IPS DF 19.7 (cell line): Measurements from ENCODE around the gene DCAKD.

ENCODE experiments used
- DNase-seq: peaks from one replicate; pipeline ENCODE4 v3.0.0-alpha.2; 2013; ENCODE audit warnings: low read depth, low spot score

The DCAKD gene

DNA sequence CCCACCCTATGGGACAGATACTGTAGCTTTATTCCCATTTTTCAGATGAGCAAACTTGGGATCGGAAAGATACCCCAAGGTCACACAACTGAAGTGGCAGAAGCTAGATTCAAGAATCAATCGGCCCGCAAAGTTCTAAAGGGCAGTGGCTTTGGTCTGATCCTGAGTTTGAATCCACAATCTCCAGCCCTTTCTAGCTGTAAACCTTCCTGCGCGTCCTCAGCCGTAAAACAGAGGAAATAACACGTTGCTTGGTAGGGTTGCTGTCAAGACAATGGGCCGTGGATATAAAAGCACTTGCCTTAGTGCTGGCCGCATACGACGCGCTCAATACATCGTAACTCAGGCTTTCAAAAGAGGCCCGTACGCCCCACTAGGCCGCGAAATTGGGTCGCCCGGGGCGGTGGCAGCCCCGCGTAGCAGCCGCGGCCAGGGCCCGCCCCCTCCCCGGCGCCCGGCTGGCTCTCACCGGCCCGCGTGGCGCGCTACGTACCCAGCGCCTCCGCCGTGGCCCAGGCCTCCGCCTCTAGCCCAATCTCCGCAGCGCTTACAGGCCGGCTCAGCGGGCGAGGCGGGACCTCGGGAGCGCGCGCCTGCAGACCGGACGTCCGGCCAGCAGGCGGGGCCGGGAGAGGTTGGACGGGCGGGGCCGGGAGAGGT, at the start of gene DCAKD:
Gene DCAKD, minus strand, starts transcription at position 573 of the 660 bp plus-strand sequence. CDS start 16,747 bp downstream, outside the sequence.
- peak; percentile 64 for DNase-seq

GRCh38 chr17:45098869-45099616, 47.6 kb upstream of the DCAKD start:
- peak; percentile 54 for DNase-seq

- no peak for DNase-seq
Measured at GRCh38 chr17:45098081-45098868, 46.8 kb upstream of the DCAKD start.

DNA sequence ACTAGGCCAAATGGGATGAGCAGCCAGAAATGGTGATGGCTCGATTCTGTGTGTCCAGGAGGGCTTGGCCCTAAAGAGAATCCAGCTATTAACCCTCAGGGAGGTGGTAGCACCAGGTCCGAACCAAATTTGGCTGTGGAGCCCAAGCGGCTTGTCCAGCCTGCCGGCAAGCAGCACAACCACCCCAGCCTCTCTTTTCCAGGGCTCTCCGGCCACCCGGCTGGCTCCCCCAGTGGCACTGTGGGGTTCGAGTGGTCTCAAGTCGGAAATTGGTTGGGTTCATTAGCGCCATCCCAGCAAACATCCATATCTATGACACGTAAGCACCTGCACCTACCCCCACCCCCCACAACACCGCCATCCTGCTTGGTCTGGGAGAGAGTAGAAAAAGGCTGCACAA, 45.5 kb upstream of the DCAKD start:
- no peak for DNase-seq

GRCh38 chr17:45096141-45096540, 44.7 kb upstream of the DCAKD start:
- DNase-seq, result no peak

GRCh38 chr17:45093444-45094110, 42.1 kb upstream of the DCAKD start:
- no peak for DNase-seq

GRCh38 chr17:45092911-45093430, 41.5 kb upstream of the DCAKD start:
- no peak for DNase-seq

DNA sequence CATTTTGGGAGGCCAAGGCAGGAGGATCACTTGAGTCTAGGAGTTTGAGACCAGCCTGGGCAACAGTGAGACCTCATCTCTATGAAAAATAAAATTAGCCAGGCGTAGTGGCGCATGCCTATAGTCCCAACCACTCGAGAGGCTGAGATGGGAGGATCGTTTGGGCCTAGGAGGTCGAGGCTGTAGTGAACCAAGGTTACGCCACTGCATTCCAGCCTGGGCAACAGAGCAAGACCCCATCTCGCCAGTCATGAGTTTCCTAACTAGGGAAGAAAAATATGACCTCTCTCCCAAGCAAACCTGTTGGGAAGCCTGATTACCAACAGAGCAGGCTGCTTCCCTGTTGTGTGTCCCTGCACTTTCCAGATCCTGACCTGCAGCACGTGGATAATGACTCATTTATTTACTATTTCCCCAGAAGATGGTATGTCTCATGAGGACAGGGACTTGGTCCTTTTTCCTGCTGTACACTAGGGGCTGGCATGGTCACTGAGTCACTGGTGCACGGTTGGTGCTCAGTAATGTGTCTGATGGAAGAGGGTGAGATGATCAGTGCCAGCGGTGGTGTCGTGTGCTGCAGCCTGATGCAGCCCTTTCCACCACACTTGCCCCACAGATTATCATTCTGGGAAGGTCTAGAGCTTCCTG, 40.5 kb upstream of the DCAKD start:
- no peak for DNase-seq

GRCh38 chr17:45090711-45091110, 39.3 kb upstream of the DCAKD start:
- peak; percentile 38 for DNase-seq

DNA sequence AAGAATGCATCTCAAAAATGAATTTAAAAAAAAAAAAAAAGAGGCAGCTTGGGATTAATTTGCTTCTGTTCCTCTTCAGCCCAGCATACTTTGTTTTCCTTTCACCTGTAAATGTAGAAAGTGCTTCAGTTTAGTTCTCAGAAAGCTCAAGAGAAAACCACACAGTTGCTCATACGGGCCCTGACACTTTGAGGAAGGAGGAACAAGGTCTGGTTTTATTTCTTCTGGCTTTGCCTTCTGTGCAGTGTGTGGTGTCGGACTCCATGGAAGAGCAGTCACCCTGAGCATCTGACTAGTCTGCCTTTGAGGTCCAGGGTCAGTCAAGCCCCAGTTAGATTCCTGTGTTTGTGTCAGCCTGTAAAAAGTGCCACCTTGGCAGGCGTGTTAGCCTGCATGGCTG, 37.3 kb upstream of the DCAKD start:
- no peak for DNase-seq

DNA sequence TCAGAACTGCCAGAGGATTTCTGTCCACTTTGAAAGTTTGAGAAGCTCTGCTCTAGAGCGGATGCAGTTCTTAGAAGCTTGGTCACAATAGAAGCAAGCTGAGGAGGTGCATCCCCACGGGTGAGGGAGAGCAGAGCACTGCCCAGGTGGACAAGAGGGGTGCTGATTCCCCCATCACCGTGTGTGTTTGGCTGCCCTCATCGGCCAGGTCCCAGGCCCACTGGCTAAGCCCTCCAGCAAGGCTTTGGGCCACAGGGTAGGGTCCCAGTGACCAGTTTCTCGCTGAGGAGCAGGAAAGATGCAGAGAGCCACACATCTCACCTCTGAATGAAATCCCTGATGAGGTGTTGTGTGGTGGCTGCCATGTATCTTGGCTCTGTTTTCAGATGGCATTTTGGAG, 36.5 kb upstream of the DCAKD start:
- no peak for DNase-seq

- no peak for DNase-seq
Measured at GRCh38 chr17:45087504-45087975, 36.1 kb upstream of the DCAKD start.

DNA sequence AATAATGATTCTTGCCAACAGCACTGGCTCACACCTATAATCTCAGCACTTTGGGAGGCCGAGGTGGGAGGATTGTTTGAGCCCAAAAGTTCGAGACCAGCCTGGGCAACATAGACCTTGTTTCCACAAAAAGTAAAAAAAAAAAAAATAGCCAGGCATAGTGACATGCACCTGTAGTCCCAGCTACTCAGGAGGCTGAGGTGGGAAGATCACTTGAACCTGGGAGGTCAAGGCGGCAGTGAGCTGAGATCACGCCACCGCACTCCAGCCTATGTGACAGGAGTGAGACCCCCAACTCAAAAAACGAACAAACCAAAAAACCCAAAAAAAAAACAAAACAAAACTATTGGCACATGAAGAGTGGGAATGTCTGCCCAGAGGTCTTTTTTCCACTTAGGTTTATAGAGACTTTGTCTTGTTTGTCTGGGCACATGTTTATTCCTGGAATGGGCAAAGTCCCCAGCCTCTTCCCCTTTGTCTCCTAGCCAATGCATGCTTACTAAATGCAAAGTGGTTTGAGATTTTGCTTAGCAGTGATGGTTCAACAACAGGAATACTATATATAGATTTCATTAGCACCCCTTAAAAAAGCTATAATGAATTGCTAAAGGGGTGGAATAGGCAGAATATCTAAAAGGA, 35.6 kb upstream of the DCAKD start:
- no peak for DNase-seq

DNA sequence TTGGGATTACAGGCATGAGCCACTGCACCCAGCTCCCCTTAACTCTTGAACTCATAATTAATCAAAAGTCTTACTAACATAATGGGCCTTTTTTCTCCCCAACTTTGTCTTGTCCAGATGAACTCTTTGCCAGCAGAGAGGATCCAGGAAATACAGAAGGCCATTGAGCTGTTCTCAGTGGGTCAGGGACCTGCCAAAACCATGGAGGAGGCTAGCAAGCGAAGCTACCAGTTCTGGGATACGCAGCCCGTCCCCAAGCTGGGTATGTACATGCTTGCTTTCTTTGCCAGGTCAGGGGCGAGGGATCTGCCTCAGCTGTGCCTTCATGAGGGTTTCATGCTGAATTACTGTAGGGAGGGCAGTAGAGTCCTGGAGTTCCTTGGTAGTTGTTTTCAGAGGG, 35.0 kb upstream of the DCAKD start:
- no peak for DNase-seq

DNA sequence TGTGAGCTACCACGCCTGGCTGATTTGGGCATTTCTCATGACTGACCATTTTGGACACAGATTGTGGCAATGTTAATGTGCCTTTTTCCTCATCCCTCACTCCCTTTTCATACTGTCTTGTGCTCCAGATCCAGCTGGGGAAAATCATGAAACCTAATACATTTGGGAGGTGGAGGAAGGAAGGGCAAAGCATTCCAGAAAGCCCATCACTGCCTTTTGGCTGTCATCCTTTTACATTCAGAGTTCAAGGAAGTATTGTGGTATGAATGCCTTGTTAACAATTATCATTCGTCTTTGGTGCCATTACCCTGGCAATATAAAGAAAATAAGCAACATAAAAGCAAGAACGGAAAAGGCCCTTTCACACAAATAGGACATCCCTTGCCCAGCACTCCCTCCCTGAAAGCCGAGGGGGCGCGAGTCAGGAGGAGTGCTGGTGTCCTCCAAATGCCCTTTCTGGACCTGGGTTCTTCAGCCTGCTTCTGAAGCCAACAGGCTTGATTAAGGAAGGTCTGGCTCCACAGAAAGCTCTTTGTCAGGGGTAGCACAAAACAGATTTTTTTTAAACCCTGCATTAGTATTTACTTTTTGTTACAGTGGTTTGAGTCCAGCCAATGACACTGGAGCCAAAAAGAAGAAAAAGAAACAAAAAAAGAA, 29.7 kb upstream of the DCAKD start:
- no peak for DNase-seq

GRCh38 chr17:45077643-45078042, 26.2 kb upstream of the DCAKD start:
- no peak for DNase-seq

GRCh38 chr17:45073414-45074070, 22.1 kb upstream of the DCAKD start:
- no peak for DNase-seq

DNA sequence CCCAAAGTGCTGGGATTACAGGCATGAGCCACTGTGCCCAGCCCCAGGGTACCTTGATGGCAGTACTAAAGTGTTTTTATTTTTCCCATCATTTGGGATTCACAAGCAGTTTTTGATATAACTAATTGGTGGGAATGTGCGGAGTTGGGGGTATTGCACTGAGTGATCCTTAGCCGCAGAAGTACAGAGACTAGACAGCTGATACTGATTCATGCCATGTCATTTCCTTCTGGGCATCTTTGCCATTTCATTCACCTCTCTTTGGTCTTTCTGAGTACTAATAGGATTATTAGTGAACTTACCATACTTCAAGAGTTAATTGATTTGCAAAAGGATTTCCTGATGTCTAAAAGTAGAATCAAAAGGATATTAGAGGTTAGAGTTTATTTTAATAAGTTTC, 19.4 kb upstream of the DCAKD start:
- no peak for DNase-seq

GRCh38 chr17:45070001-45070400, 18.6 kb upstream of the DCAKD start:
- no peak for DNase-seq

DNA sequence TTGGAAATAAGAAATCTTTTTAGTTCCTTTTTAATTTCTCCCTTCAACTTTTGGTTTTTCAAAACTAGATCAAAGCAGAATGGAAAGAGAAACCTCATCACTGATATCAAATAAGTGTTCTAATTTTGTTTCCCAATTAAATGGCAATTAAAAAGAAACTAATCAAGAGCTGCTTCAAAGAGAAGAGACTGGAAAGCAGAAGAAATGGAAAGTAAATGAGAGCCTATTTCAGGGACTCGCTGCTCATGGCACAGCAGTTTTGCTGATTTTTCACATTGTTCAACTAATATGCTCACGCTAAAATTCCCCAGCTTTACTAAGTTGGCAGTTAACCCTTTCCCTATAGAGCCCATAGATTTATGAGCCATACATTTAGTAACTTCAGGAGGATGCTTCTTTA, 16.2 kb upstream of the DCAKD start:
- no peak for DNase-seq
